OCI-LY7 (cell line): Measurements from ENCODE around the gene C10orf90.

Source experiments
- EZH2phosphoT487 ChIP-seq: fragments of 200-600 bp; sonication (generic); IDR thresholded peaks from 2 replicates; pipeline ENCODE4 v1.6.1; 2018; ENCODE audit warnings: low read depth, borderline replicate concordance, mild to moderate bottlenecking, mixed run types, antibody characterized with exemption, low read length, moderate library complexity, mixed read lengths
- TF ChIP-seq, protein P1 (sequence below): fragments of 200-600 bp; sonication (generic); conservative IDR thresholded peaks from 2 replicates; pipeline ENCODE4 v1.5.1; 2014; ENCODE audit warnings: mild to moderate bottlenecking, antibody characterized with exemption, low read length, moderate library complexity, mixed read lengths

DNA sequence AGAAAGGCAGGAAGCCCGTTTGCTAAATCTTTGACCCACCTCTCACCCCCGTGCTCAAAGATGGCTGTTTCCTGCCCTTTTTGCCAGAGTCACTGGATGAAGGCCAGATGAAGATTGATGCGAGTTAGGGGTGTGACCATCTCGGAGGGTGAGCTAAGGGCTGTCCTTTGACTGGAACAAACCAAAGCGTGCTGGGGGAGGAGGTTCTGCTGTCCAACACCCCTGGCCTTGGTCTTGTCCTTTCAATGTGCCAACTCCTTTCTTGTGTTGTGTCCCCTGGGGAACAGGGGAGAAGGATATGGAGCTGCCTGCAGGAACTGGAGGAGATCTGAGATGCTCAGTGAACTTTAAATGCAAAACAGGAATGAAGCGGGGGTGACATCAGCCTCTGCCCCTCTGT lies 191.9 kb downstream of the C10orf90 start:
- TF ChIP-seq, protein P1, sequence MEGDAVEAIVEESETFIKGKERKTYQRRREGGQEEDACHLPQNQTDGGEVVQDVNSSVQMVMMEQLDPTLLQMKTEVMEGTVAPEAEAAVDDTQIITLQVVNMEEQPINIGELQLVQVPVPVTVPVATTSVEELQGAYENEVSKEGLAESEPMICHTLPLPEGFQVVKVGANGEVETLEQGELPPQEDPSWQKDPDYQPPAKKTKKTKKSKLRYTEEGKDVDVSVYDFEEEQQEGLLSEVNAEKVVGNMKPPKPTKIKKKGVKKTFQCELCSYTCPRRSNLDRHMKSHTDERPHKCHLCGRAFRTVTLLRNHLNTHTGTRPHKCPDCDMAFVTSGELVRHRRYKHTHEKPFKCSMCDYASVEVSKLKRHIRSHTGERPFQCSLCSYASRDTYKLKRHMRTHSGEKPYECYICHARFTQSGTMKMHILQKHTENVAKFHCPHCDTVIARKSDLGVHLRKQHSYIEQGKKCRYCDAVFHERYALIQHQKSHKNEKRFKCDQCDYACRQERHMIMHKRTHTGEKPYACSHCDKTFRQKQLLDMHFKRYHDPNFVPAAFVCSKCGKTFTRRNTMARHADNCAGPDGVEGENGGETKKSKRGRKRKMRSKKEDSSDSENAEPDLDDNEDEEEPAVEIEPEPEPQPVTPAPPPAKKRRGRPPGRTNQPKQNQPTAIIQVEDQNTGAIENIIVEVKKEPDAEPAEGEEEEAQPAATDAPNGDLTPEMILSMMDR, result no peak
- no peak for TF ChIP-seq EZH2phosphoT487
